ENCODE data around the gene ARHGEF26. TPM values are rescaled to one million over a fixed set of nuclear protein-coding genes. Genes with fewer than 3 reads are reported as not detected.

Gene ARHGEF26
- total and polyA plus RNA-seq, 2 experiments from 2014 or later: 9.4 to 16.9 TPM

GRCh38 chr3:154188437-154188836 is 67.2 kb downstream of the ARHGEF26 start (continued):
- TF ChIP-seq CTCF (conservative IDR thresholded peaks at IDR 0.05; ENCODE audit: low read depth in 2 of 2): no peak

GRCh38 chr3:154188846-154189245 is 67.7 kb downstream of the ARHGEF26 start:
- DNase-seq (ENCODE audit: low spot score) (no peak), ATAC-seq (no peak)
- Histone ChIP-seq H3K4me2 (no peak overlapping the region), H3K4me1 (ENCODE audit: insufficient read depth) (no peaks in the 10 kb centered on the region), H4K20me1 (replicated peaks; ENCODE audit: insufficient read depth) (no peaks in the 10 kb centered on the region), H3K36me3 (ENCODE audit: insufficient read depth) (no peaks in the 10 kb centered on the region), H3K9me2 (ENCODE audit: insufficient read depth) (no peaks in the 10 kb centered on the region), H3K4me3 (no peak overlapping the region), H3F3A (replicated peaks; ENCODE audit: low read depth) (no peaks in the 10 kb centered on the region), H3K27ac (ENCODE audit: low read depth) (no peak overlapping the region), H3K27me3 (ENCODE audit: insufficient read depth) (no peaks in the 10 kb centered on the region), H3K79me2 (replicated peaks; ENCODE audit: insufficient read depth) (no peaks in the 10 kb centered on the region), H2AFZ (no peak overlapping the region)
- H3K36me3 Mint-ChIP-seq (ENCODE audit: low read depth): no peaks in the 10 kb centered on the region; the same call in 2 of the 3 replicates
- no peak overlapping the region for H3K27ac Mint-ChIP-seq
- no peaks in the 10 kb centered on the region for H3K9me3 Mint-ChIP-seq
- peaks cover 2% of the 10 kb centered on the region for H3K27me3 Mint-ChIP-seq (ENCODE audit: insufficient read depth, low read depth, poor library complexity)
- peaks cover 3% of the 10 kb centered on the region; the same call in 2 of the 3 replicates for H3K4me1 Mint-ChIP-seq
- no peak overlapping the region for H3K4me3 Mint-ChIP-seq
- TF ChIP-seq STAT1 (IDR thresholded peaks at IDR 0.05; ENCODE audit: unreplicated experiment) (no peak), ZNF462 (CRISPR knock-in tag; IDR thresholded peaks at IDR 0.05) (no peak), REST (IDR thresholded peaks at IDR 0.05; ENCODE audit: unreplicated experiment) (no peak), POLR2AphosphoS5 (IDR thresholded peaks at IDR 0.05; ENCODE audit: low read depth) (no peak), ZNF114 (CRISPR knock-in tag; IDR thresholded peaks at IDR 0.05) (no peak), ZNF331 (CRISPR knock-in tag; IDR thresholded peaks at IDR 0.05; ENCODE audit: low read depth) (no peak), NANOG (IDR thresholded peaks at IDR 0.05; ENCODE audit: borderline replicate concordance) (no peak), EZH2phosphoT487 (IDR thresholded peaks at IDR 0.05; ENCODE audit: unreplicated experiment) (no peak), CREB1 (CRISPR knock-in tag; IDR thresholded peaks at IDR 0.05; ENCODE audit: low read depth) (no peak), JUNB (IDR thresholded peaks at IDR 0.05; ENCODE audit: unreplicated experiment) (no peak), CTCF (conservative IDR thresholded peaks at IDR 0.05; ENCODE audit: low read depth in 2 of 2) (no peak), EZH2 (IDR thresholded peaks at IDR 0.05; ENCODE audit: low read depth, unreplicated experiment) (no peak)

Data from GM23338 (cell line).